GM21825 (cell line): ENCODE data around the gene MSL3.
A peak's percentile ranks its signal among the peaks of the same experiment; 100 is the strongest.

ENCODE experiments used
- ATAC-seq: cut with Tn5 transposase; IDR thresholded peaks from one replicate; pipeline ENCODE4 v1.9.1; 2021; ENCODE audit warnings: mild to moderate bottlenecking, moderate library complexity; ENCODE audit not compliant: unreplicated experiment

Gene MSL3

GRCh38 chrX:11757719-11758399 lies at the start of gene MSL3:
Gene MSL3 (plus strand): TSS chrX:11758237. CDS start chrX:11758264, 27 bp downstream.
- peak; percentile 29 for ATAC-seq

DNA sequence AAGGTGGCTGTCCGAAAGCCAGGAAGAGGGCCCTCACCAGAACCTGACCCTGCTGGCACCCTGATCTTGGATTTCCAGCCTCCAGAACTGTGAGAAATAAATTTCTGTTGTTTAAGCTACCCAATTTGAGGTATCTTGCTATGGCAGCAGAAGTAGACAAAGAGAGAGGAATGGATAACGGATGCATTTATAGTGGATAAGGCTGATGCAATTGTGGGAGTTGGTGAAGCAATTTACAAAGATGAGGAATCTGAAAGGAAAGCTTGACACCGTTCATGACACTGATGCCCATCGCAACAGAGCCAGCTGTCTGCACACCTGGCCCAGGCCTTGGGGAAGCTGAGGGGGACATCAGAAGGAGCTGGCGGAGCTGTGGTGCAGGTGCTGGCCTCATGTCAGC lies 35.7 kb upstream of the MSL3 start:
- ATAC-seq = no peak

DNA sequence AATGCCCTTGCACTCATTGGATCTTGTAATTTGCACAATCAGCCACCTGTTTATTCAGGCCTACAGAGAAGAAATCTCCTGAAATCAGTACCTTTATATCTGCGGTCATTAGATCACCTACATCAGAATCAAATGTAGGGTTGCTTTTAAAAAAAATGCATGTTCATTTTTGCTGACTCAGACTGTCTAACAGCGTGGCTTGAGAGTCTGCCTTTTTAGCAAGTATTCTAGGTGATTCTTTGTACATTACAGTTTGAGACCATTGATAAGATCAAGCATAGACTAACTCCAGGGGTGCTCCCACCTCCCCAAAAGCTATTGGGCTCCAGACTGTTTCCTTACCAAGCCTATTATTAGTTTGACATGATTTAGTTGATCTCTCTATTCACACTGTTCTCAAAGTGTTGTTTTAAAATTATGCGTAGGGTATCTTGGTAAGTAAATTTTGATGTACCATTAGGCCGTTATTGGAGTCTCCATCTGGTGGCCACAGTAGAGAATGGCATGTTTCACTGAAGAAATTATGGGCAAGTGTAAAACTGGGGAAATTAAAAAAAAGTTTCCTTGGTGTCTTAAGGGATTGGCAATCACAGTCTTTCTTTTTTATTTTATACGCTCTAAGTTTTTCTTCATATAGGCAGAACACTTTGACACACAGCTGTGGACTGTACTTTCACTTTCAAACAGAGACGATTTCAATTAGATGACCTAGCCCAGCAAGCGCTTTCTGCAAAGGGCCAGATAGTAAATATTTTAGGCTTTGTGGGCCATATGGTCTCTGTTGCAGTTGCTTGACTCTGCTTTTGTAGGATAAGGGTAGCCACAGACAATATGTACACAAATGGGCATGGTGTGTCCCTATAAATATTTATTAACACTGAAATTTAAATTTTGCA lies 33.7 kb upstream of the MSL3 start:
- no peak for ATAC-seq

GRCh38 chrX:11725631-11726442 lies 32.2 kb upstream of the MSL3 start:
- no peak for ATAC-seq

DNA sequence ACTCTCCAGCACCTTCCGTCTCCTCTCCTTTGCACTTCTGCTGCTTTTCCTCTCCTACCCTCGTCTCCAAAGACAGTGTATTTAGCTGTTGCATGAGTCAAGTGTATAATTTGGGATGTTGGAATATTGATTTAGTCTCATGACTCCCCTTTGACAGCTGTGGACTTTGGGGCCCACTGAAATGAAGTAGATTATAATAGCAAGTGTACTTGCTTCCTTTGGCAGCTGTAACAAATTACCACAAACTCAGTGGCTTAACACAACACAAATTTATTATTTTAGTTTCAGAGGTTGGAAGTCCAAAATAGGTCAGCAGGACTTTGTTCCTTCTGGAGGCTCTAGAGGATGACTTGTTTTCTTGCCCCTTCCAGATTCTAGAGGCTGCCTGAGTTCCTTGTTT lies 29.5 kb upstream of the MSL3 start:
- no peak for ATAC-seq

- no peak for ATAC-seq
Observed at GRCh38 chrX:11733614-11734013, 24.4 kb upstream of the MSL3 start.

DNA sequence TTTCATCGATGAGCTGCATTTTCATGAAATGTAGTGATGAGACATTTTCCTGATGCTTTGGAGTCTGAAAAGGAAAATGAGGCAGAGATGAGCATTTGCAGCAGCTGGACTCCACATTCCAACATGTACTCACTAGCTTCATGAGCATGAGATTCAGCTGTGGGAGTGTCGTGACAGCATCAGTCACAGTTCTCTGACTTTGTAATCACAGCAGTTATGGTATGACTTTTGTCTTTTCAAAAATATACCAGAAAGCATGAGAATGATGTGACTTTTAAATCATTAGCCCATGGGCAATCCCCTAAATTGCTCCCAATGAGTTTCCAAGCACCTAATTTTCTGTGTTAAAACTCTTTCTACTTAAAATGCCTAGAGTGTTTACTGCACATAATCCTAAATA lies 18.3 kb upstream of the MSL3 start:
- peak; percentile 44 for ATAC-seq

GRCh38 chrX:11740794-11741193 lies 17.2 kb upstream of the MSL3 start:
- no peak for ATAC-seq

GRCh38 chrX:11741574-11741973 lies 16.5 kb upstream of the MSL3 start:
- no peak for ATAC-seq

GRCh38 chrX:11745881-11746280 lies 12.2 kb upstream of the MSL3 start:
- ATAC-seq = no peak

GRCh38 chrX:11750046-11750445 lies 8.0 kb upstream of the MSL3 start:
- no peak for ATAC-seq

DNA sequence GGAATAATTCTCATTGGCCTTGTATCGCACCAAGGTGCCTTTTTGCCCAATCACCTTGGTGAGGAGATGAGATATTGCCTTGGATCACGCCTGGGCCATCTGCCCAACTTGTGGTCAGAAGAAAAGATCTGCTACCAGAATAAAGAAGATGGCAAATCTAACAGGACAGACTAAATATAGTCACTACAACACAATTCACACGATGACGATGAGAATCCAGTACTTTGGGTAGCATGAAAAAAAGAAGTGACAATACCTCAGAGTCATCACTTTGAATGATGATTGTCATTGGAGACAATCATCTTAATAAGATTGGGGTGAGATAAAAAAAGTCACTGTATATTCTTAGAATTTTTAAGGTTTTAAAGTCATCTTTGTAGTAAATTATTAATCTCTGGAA lies 7.3 kb upstream of the MSL3 start:
- ATAC-seq = no peak

DNA sequence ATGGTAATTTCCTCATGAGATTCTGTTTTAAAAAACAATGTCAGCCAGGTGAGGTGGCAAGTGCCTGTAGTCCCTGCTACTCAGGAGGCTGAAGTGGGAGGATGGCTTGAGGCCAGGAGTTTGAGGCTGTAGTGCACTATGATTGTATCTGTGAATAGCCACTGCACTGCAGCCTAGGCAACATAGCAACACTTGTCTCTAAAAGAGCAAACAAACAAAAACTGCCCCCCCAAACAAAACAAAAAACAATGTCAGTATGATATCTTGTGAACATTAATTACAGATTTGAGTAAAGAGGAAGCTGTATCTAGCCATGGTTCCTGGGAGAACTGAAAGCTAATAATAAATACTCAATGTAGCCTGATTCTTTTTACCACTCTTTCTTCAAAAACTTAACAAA lies 6.8 kb upstream of the MSL3 start:
- no peak for ATAC-seq

DNA sequence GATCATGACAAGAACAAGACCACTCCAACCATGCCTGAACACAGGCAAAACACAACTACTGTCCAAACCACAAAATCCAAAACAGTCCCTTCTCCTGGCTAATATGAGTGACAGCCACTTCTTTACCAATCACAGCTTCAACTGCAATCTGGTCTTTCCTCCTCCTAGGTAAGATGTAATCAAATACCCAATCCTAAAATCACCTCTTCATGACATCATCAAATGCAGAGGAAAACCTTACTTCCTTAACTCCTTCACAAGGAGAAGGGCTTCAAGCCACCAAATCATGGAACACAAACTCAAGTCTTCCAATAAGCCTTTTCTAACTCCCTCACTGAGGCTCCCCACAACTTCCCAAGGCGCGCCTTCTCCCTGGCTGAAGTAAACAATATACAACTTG lies 4.4 kb upstream of the MSL3 start:
- no peak for ATAC-seq

DNA sequence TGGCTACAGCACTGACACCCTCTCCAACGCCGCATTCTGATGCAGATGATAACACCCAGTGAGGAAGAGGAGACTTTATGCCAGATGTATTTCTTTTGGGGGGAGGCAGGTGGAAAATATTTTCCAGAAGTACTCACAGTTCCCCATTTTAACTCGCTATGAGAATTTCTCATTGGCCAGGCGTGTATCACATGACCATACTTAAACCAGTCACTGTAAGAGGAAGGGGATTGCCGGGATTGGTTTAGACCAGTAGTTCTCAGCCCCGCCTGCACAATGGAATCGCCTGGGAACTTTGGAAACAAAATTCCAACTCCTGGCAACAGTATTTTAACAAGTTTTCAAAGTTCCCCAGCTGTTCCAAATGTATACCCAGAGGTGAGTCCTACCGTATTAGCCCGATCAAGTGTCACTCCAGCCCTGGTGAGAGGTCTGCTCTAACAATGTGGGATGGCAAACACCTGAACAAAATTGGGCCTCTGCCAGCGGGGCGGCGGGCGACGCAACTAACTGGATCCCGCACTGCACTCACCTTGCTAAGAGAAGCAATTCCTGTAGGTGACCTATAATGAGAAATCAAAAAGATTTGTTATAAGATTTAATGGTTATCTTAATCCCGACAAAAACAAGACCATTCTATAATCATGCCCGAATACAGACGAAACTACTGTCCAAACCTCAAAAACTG lies 2.9 kb upstream of the MSL3 start:
- no peak for ATAC-seq

DNA sequence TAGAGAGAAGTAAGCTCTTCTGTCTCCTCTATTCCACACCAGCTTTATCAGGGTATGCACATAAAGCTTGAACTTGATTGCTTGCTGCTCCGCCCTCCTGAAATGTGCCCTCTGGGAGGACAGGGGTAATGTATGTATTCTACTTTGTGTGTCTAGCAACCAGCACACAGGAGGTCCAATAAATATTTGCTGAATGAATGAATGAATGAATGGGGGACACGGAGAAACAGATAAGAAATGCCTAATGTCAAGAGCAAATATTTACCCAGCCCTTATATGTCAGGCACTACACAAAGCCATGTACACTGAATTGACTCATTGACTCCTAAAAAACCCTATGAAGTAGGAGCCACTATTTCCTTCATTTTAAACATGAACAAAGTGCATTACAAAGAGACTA lies 2.3 kb upstream of the MSL3 start:
- ATAC-seq = no peak

GRCh38 chrX:11756354-11757318 lies 1.4 kb upstream of the MSL3 start:
- ATAC-seq = no peak

- ATAC-seq = no peak
Observed at GRCh38 chrX:11757397-11757718, 679 bp upstream of the MSL3 start.

DNA sequence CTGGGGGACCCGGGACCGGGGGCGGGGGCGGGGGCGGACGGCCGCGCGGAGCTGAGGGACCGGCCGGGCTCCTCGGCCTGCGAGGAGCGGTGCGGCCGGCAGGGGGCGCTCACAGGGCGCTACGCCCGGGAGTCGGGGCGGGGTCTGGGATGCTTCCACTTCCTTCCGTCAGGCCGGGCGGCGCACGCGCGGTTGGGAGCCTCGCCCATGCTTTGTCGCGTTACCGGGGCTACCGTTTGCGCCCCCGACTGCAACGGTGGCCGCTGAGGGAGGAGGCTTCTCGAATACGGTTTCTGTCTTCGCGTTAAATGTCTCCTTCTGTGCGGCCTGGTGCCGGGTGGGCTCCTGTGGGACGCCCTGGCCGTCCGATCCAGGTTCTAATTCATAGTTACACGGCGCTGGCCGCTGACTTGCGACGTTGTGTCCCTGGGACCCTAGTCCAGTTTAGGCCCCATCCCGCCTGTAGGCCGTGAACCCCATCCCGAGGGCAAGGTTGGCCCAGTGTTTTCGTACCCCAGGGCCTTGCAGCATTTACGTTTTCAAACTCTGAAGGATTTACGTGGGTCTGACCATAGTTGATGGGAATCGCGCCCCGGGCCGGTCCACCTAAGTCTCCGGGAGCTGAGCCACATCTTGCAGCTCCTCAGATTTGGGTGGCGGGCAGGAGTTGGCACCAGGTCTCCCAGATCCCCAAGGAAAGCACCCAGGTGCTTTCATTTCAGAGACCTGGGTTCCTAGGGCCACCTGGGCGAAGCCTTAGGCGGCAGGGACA lies 549 bp downstream of the MSL3 start:
- peak; percentile 32 for ATAC-seq
